Body of pancreas (tissue), 4 donors: ENCODE measurements around the gene CCDC201. TPM values are rescaled to one million over a fixed set of nuclear protein-coding genes. Genes with fewer than 3 reads are reported as not detected.

Source experiments
- ATAC-seq: fragments of 150-250 bp; one replicate; pipeline ENCODE4 v1.9.1; 2016
- DNase-seq, 4 donors: peaks; one replicate each; pipeline ENCODE4 v3.0.0-alpha.2; 2019
- H3K27ac ChIP-seq, 4 donors: fragments of 200-600 bp; sonication (generic); 1 replicate in 3 of 4; 2 replicates in 1 of 4; pipeline versions ENCODE4 v1.5.1 to v1.6.1; 2016 to 2019; ENCODE audit warnings: mild to moderate bottlenecking in 1 of 4, mixed read lengths in 1 of 4, moderate library complexity in 1 of 4
- H3K27me3 ChIP-seq, 2 donors: fragments of 200-600 bp; sonication (generic); one replicate each; pipeline ENCODE4 v1.6.0; 2016; ENCODE audit warnings: mild to moderate bottlenecking in 1 of 2
- H3K36me3 ChIP-seq, 2 donors: fragments of 200-600 bp; sonication (generic); replicated peaks in 1 of 2; 2 replicates each; pipeline ENCODE4 v1.5.1; 2016; ENCODE audit warnings: low read depth in 2 of 2; ENCODE audit not compliant: insufficient read depth in 1 of 2
- H3K4me1 ChIP-seq: fragments of 200-600 bp; sonication (generic); one replicate; pipeline ENCODE4 v1.6.0; 2016
- H3K4me3 ChIP-seq, 2 donors: fragments of 200-600 bp; sonication (generic); 1 replicate in 1 of 2; 2 replicates in 1 of 2; pipeline ENCODE4 v1.5.1; 2016 to 2019
- H3K9me3 ChIP-seq, 3 donors: fragments of 200-600 bp; sonication (generic); 1 replicate in 2 of 3; 2 replicates in 1 of 3; pipeline ENCODE4 v1.5.1; 2016
- CTCF ChIP-seq, 7 experiments: fragments of 450-650 bp in 4 of 7; fragments of 200-600 bp in 3 of 7; sonication (generic) in 3 of 7; IDR thresholded peaks; one replicate each; pipeline ENCODE4 v1.5.1; 2016 to 2019; ENCODE audit warnings: antibody characterized with exemption in 7 of 7
- POLR2A ChIP-seq, 3 donors: fragments of 450-650 bp; IDR thresholded peaks; one replicate each; pipeline ENCODE4 v1.6.1; 2016; ENCODE audit warnings: antibody characterized with exemption in 3 of 3, mild to moderate bottlenecking in 2 of 3
- WGBS, 2 donors: methylation state at CpG; one replicate each; pipeline ENCODE4 v1.1.5; 2017; 5-methylcytosine and 5-hydroxymethylcytosine counted together
- intact Hi-C: fragments of 100-400 bp; cut with DNase I; formaldehyde crosslinking; loops from one replicate; pipeline ENCODE4 v1.15.1; 2023
- total RNA-seq, 2 donors: library from RNA; depleted of rRNA; stranded (reverse); fragments of >200 nt; gene quantifications; one replicate each; pipeline ENCODE4 v1.1.0, GENCODE V29; 2016

CCDC201 gene
- total RNA-seq, 2 donors from 2014 or later: not detected

DNA sequence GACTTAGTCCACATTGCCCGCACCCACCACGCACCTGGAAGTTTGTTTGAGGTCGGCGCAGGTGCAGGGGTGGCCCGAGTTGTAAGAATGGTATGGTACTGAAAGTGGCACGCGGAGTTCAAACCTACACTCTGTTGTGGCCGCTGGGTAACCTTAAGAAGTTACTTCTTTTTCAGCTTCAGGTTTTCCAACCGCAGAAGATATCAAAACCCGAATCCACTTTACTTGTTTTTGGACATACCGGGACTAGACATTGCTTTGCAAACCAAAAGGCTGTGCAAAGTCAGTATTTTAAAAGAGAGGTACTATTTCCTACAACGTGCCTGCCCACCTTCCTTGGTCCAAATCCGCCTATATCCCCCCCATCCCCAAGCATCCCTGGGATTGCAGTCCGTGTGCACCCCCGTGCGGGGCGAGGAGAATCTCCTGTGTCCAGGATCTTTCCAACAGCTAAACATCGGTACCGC lies 47.1 kb upstream of the CCDC201 start:
- H3K4me1 ChIP-seq: peaks cover 53% of the 10 kb centered on the region
- H3K4me3 ChIP-seq: no peak overlapping the region
- intact Hi-C loops: loop anchor here (5.0 kb wide), 2 partner anchors 432 to 1167 kb away; no protein-coding TSS in a partner anchor
- H3K9me3 ChIP-seq: no peaks in the 10 kb centered on the region
- peaks cover 0 to 5% of the 10 kb centered on the region in 2 donors for H3K27me3 ChIP-seq
- TF ChIP-seq POLR2A (IDR thresholded peaks at IDR 0.05) (no peak), CTCF (IDR thresholded peaks at IDR 0.05) (no peak)
- DNase-seq: no peak
- H3K36me3 ChIP-seq: no peaks in the 10 kb centered on the region
- WGBS, 2 donors: 6 to 9% methylated on average over 19 of the region's 19 CpGs
- ATAC-seq: no peak
- H3K27ac ChIP-seq: no peak overlapping the region

- H3K27me3 ChIP-seq: peaks cover 0 to 5% of the 10 kb centered on the region in 2 donors
- WGBS, 2 donors: 41 to 46% methylated on average over 9 of the region's 9 CpGs
- H3K27ac ChIP-seq: no peak overlapping the region
- H3K4me3 ChIP-seq: no peak overlapping the region
- H3K36me3 ChIP-seq: no peaks in the 10 kb centered on the region
- TF ChIP-seq CTCF (IDR thresholded peaks at IDR 0.05): no peak
- no peak for TF ChIP-seq POLR2A (IDR thresholded peaks at IDR 0.05)
- ATAC-seq (no peak), DNase-seq (no peak)
- H3K4me1 ChIP-seq: peaks cover 46% of the 10 kb centered on the region
- no peaks in the 10 kb centered on the region for H3K9me3 ChIP-seq
- intact Hi-C loops: loop anchor here (5.0 kb wide), 2 partner anchors 433 to 1168 kb away; no protein-coding TSS in a partner anchor
Measured at GRCh38 chr7:45919231-45919784, 46.4 kb upstream of the CCDC201 start.

DNA sequence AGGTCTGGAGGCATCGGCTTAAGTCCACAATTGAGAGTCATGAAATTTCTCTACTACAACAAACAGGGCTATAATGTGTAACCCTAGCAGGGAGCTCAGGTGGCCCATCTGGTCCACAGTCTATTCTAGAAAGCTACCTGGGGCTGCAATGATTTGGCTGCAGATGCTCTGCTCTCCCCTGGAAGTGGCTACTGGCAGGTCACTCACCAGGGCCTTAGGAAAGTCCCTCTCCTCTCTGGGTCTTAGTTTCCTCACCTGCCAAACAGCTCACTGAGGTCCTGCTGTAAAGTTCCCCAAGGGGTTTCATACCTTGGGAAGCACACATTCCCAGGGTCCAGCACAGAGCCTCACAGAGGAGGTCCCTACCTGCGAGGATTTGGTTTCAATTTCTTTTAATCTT lies 45.7 kb upstream of the CCDC201 start:
- intact Hi-C loops: loop anchor here (5.0 kb wide), 2 partner anchors 434 to 1169 kb away; no protein-coding TSS in a partner anchor
- Histone ChIP-seq H3K4me1 (peaks cover 40% of the 10 kb centered on the region), H3K27ac (no peak overlapping the region), H3K4me3 (no peak overlapping the region), H3K27me3 (peaks cover 0 to 5% of the 10 kb centered on the region in 2 donors), H3K36me3 (no peaks in the 10 kb centered on the region), H3K9me3 (no peaks in the 10 kb centered on the region)
- no peak for DNase-seq
- 66 to 78% methylated on average over 2 of the region's 2 CpGs for WGBS, 2 donors
- no peak for ATAC-seq
- TF ChIP-seq CTCF (IDR thresholded peaks at IDR 0.05) (no peak), POLR2A (IDR thresholded peaks at IDR 0.05) (no peak)

DNA sequence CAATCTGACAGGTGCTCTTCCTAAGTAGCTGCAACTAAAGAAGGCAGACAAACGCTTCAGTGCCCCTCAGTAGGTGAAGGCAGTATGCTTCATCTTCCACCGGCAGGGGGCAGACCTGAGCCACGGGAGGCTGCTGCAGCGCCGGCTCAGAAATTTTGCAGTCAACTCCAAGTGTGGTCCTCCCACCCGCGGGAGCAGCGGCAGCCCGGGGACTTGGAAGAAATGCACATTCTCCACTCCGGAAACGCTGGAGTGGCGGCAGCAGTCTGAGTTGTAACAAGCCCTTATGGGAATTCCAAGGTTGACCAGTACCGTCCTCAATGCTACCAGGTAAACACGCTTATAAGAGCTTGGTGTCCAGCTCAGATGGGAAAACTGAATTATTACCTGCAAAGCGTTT lies 44.8 kb upstream of the CCDC201 start:
- DNase-seq (peak; percentile 69 to 82 (median 80)), ATAC-seq (peak; percentile 55)
- Histone ChIP-seq H3K4me3 (no peak overlapping the region), H3K9me3 (no peaks in the 10 kb centered on the region), H3K27me3 (peaks cover 0 to 5% of the 10 kb centered on the region in 2 donors), H3K27ac (no peak overlapping the region), H3K4me1 (peaks cover 31% of the 10 kb centered on the region), H3K36me3 (no peaks in the 10 kb centered on the region)
- TF ChIP-seq CTCF (IDR thresholded peaks at IDR 0.05) (peak; percentile 74 to 96 (median 83)), POLR2A (IDR thresholded peaks at IDR 0.05) (no peak)
- 9% methylated on average over 4 to 15 of the region's 15 CpGs for WGBS, 2 donors
- intact Hi-C loops: loop anchor here (5.0 kb wide), 2 partner anchors 435 to 1170 kb away; no protein-coding TSS in a partner anchor

DNA sequence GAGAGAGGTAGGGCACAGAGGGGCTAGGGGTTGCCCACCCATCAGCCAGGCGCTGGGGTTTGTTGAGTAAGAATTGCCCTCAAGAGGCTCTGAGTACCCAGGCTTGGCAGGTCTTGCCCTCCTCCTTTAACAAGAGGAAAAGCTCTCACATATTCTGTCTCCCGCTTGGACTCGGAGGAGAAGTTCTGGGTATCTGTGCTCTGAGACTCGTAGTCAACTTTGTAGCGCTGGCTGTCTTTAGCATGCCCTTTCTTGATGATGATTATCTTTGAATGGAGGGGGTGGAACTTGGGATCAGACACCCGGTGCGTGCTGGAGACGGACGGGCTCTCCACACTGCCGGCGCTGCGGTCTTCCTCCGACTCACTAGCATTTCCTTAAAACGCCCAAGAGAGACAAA lies 44.2 kb upstream of the CCDC201 start:
- H3K4me1 ChIP-seq: peaks cover 25% of the 10 kb centered on the region
- no peaks in the 10 kb centered on the region for H3K9me3 ChIP-seq
- H3K27me3 ChIP-seq: peaks cover 0 to 5% of the 10 kb centered on the region in 2 donors
- no peak overlapping the region for H3K4me3 ChIP-seq
- TF ChIP-seq POLR2A (IDR thresholded peaks at IDR 0.05) (no peak), CTCF (IDR thresholded peaks at IDR 0.05) (no peak)
- intact Hi-C loops: loop anchor here (5.0 kb wide), 2 partner anchors 435 to 1170 kb away; no protein-coding TSS in a partner anchor
- 58 to 68% methylated on average over 14 of the region's 14 CpGs for WGBS, 2 donors
- ATAC-seq: no peak
- H3K27ac ChIP-seq: no peak overlapping the region
- no peaks in the 10 kb centered on the region for H3K36me3 ChIP-seq
- DNase-seq: no peak
